IPS-20b (cell line): ENCODE measurements around the gene GPALPP1.
"Not testable (repeated sequence)": the region's sequence is repeated elsewhere in the genome, so short reads cannot be mapped to it uniquely, and the experiment has no call there.

ENCODE experiments used
- H3K27ac ChIP-seq: one replicate; pipeline ENCODE4 v1.5.1; 2013; ENCODE audit warnings: low read length
- H3K27me3 ChIP-seq: 2 replicates; pipeline ENCODE4 v1.6.1; 2013; ENCODE audit warnings: mild to moderate bottlenecking, low read length, inconsistent platforms; ENCODE audit not compliant: insufficient read depth
- H3K36me3 ChIP-seq: 2 replicates; pipeline ENCODE4 v1.6.1; 2013; ENCODE audit warnings: low read depth, mild to moderate bottlenecking, inconsistent platforms, low read length, moderate library complexity; ENCODE audit not compliant: insufficient read depth
- H3K4me1 ChIP-seq: 2 replicates; pipeline ENCODE4 v1.6.1; 2013; ENCODE audit warnings: mild to moderate bottlenecking, control low read depth, inconsistent platforms, low read length, moderate library complexity; ENCODE audit not compliant: insufficient read depth
- H3K4me3 ChIP-seq: 2 replicates; pipeline ENCODE4 v1.5.1; 2013; ENCODE audit warnings: mild to moderate bottlenecking, low read length, inconsistent platforms
- H3K9ac ChIP-seq: 2 replicates; pipeline ENCODE4 v1.6.1; 2013; ENCODE audit warnings: low read depth, mild to moderate bottlenecking, inconsistent platforms, low read length, moderate library complexity
- H3K9me3 ChIP-seq: 2 replicates; pipeline ENCODE4 v1.6.1; 2013; ENCODE audit warnings: mild to moderate bottlenecking, low read depth, low read length, inconsistent platforms; ENCODE audit not compliant: insufficient read depth

The GPALPP1 gene

GRCh38 chr13:45047394-45048310 lies 58.3 kb downstream of the GPALPP1 start:
- H3K4me1 ChIP-seq = no peaks in the 10 kb centered on the region
- H3K4me3 ChIP-seq = peak overlapping the region; percentile 67
- H3K9me3 ChIP-seq = no peaks in the 10 kb centered on the region
- no peaks in the 10 kb centered on the region for H3K27me3 ChIP-seq
- H3K36me3 ChIP-seq = no peaks in the 10 kb centered on the region
- peak overlapping the region; percentile 50; the same call in 1 of the 2 replicates for H3K9ac ChIP-seq
- no peak overlapping the region for H3K27ac ChIP-seq

- Histone ChIP-seq H3K27ac (no peak overlapping the region), H3K4me3 (no peak overlapping the region), H3K27me3 (no peaks in the 10 kb centered on the region), H3K9ac (no peak overlapping the region), H3K36me3 (no peaks in the 10 kb centered on the region), H3K9me3 (no peaks in the 10 kb centered on the region), H3K4me1 (no peaks in the 10 kb centered on the region)
These were observed 59.6 kb downstream of the GPALPP1 start for GRCh38 chr13:45048890-45049407.

GRCh38 chr13:45049478-45049877 lies 60.1 kb downstream of the GPALPP1 start:
- no peaks in the 10 kb centered on the region for H3K36me3 ChIP-seq
- H3K9me3 ChIP-seq = no peaks in the 10 kb centered on the region
- H3K27me3 ChIP-seq = no peaks in the 10 kb centered on the region
- H3K9ac ChIP-seq = no peak overlapping the region
- H3K4me3 ChIP-seq = no peak overlapping the region
- no peak overlapping the region for H3K27ac ChIP-seq
- H3K4me1 ChIP-seq = no peaks in the 10 kb centered on the region

- H3K4me1 ChIP-seq = no peaks in the 10 kb centered on the region
- no peaks in the 10 kb centered on the region for H3K27me3 ChIP-seq
- H3K27ac ChIP-seq = no peak overlapping the region
- H3K4me3 ChIP-seq = no peak overlapping the region
- no peak overlapping the region for H3K9ac ChIP-seq
- H3K36me3 ChIP-seq = no peaks in the 10 kb centered on the region
- H3K9me3 ChIP-seq = no peaks in the 10 kb centered on the region
These were observed 62.0 kb downstream of the GPALPP1 start for GRCh38 chr13:45051315-45051714.

GRCh38 chr13:45055198-45055901 lies 66.0 kb downstream of the GPALPP1 start:
- Histone ChIP-seq H3K9ac (no peak overlapping the region), H3K27ac (no peak overlapping the region)

GRCh38 chr13:45055902-45056648 lies 66.7 kb downstream of the GPALPP1 start:
- Histone ChIP-seq H3K9ac (no peak overlapping the region), H3K27ac (no peak overlapping the region), H3K4me1 (no peaks in the 10 kb centered on the region), H3K9me3 (no peaks in the 10 kb centered on the region), H3K27me3 (no peaks in the 10 kb centered on the region), H3K36me3 (no peaks in the 10 kb centered on the region), H3K4me3 (no peak overlapping the region)

More at GRCh38 chr13:45055198-45055901, 66.0 kb downstream of the GPALPP1 start:
- no peaks in the 10 kb centered on the region for H3K4me1 ChIP-seq
- no peaks in the 10 kb centered on the region for H3K9me3 ChIP-seq
- no peaks in the 10 kb centered on the region for H3K27me3 ChIP-seq
- H3K36me3 ChIP-seq = no peaks in the 10 kb centered on the region
- no peak overlapping the region for H3K4me3 ChIP-seq

GRCh38 chr13:45060062-45060461 lies 70.7 kb downstream of the GPALPP1 start:
- Histone ChIP-seq H3K9me3 (no peaks in the 10 kb centered on the region), H3K27me3 (no peaks in the 10 kb centered on the region)

GRCh38 chr13:45063261-45063860 lies 74.0 kb downstream of the GPALPP1 start:
- Histone ChIP-seq H3K36me3 (no peaks in the 10 kb centered on the region), H3K27me3 (no peaks in the 10 kb centered on the region), H3K9me3 (no peaks in the 10 kb centered on the region), H3K9ac (no peak overlapping the region), H3K4me3 (no peak overlapping the region), H3K4me1 (no peaks in the 10 kb centered on the region), H3K27ac (no peak overlapping the region)

More at GRCh38 chr13:45060062-45060461, 70.7 kb downstream of the GPALPP1 start:
- Histone ChIP-seq H3K4me3 (no peak overlapping the region), H3K9ac (no peak overlapping the region), H3K36me3 (no peaks in the 10 kb centered on the region), H3K27ac (no peak overlapping the region), H3K4me1 (no peaks in the 10 kb centered on the region)

- H3K9ac ChIP-seq, H3K4me1 ChIP-seq, H3K27ac ChIP-seq, H3K9me3 ChIP-seq, H3K36me3 ChIP-seq, H3K4me3 ChIP-seq, H3K27me3 ChIP-seq: not testable (repeated sequence)
These were observed 74.6 kb downstream of the GPALPP1 start for GRCh38 chr13:45063889-45064288.

GRCh38 chr13:45064889-45065288 lies 75.6 kb downstream of the GPALPP1 start:
- Histone ChIP-seq H3K4me3 (no peak overlapping the region), H3K9me3 (no peaks in the 10 kb centered on the region)

More at GRCh38 chr13:45064889-45065288, 75.6 kb downstream of the GPALPP1 start:
- no peaks in the 10 kb centered on the region for H3K36me3 ChIP-seq
- no peak overlapping the region for H3K9ac ChIP-seq
- H3K4me1 ChIP-seq = no peaks in the 10 kb centered on the region
- H3K27me3 ChIP-seq = no peaks in the 10 kb centered on the region
- no peak overlapping the region for H3K27ac ChIP-seq
